Natural killer cell treated with Interleukin-12 subunit alpha and Interleukin-12 subunit beta and Interleukin-15 and Interleukin-18, amount 100 ng/mL, for 72 hours (primary cell): Measurements from ENCODE around the gene IGF2BP2. TPM values are rescaled to one million over a fixed set of nuclear protein-coding genes. Genes with fewer than 3 reads are reported as not detected.
"Not testable (repeated sequence)": the region's sequence is repeated elsewhere in the genome, so short reads cannot be mapped to it uniquely, and the experiment has no call there.

Experiments
- ATAC-seq, 2 donors: fragments of 150-1000 bp; cut with Tn5 transposase in 1 of 2; sonication (Bioruptor Pico), chemical (Tn5 transposase) in 1 of 2; 2 replicates each; pipeline ENCODE4 v1.10.0; 2021
- DNase-seq: peaks from one replicate; pipeline ENCODE4 v3.0.0; 2022; ENCODE audit warnings: low spot score
- H3K27ac Mint-ChIP-seq, 2 donors: 1 replicate in 1 of 2; 2 replicates in 1 of 2; pipeline ENCODE4 v1.8.0; 2022; ENCODE audit warnings: mixed read lengths in 2 of 2, mild to moderate bottlenecking in 1 of 2, moderate library complexity in 1 of 2
- H3K27me3 Mint-ChIP-seq, 2 donors: 1 replicate in 1 of 2; 2 replicates in 1 of 2; pipeline ENCODE4 v1.8.0; 2022; ENCODE audit warnings: mixed read lengths in 2 of 2
- H3K36me3 Mint-ChIP-seq: one replicate; pipeline ENCODE4 v1.8.0; 2022; ENCODE audit warnings: mixed read lengths
- H3K4me1 Mint-ChIP-seq, 2 donors: 1 replicate in 1 of 2; 2 replicates in 1 of 2; pipeline ENCODE4 v1.8.0; 2022; ENCODE audit warnings: low read depth in 2 of 2, mixed read lengths in 2 of 2, mild to moderate bottlenecking in 1 of 2
- H3K4me3 Mint-ChIP-seq: one replicate; pipeline ENCODE4 v1.8.0; 2022; ENCODE audit warnings: mixed read lengths
- H3K9me3 Mint-ChIP-seq: 2 replicates; pipeline ENCODE4 v1.8.0; 2022; ENCODE audit warnings: mixed read lengths
- total RNA-seq, 2 donors: library from RNA; stranded (reverse); gene quantifications; one replicate each; pipeline ENCODE4 v1.2.3, GENCODE V29; 2022

Gene IGF2BP2
- total RNA-seq, 2 donors from 2014 or later = 3.5 to 5.0 TPM

- no peak overlapping the region for H3K4me3 Mint-ChIP-seq
- DNase-seq (no peak), ATAC-seq (no peak)
- no peaks in the 10 kb centered on the region for H3K4me1 Mint-ChIP-seq
- H3K27me3 Mint-ChIP-seq = no peaks in the 10 kb centered on the region
- H3K9me3 Mint-ChIP-seq = no peaks in the 10 kb centered on the region
- no peaks in the 10 kb centered on the region for H3K36me3 Mint-ChIP-seq
- H3K27ac Mint-ChIP-seq = no peak overlapping the region
Measured at GRCh38 chr3:185784317-185784716, 40.5 kb downstream of the IGF2BP2 start.

- no peaks in the 10 kb centered on the region for H3K36me3 Mint-ChIP-seq
- H3K9me3 Mint-ChIP-seq = no peaks in the 10 kb centered on the region
- no peaks in the 10 kb centered on the region for H3K27me3 Mint-ChIP-seq
- no peak overlapping the region for H3K4me3 Mint-ChIP-seq
- no peaks in the 10 kb centered on the region for H3K4me1 Mint-ChIP-seq
- DNase-seq (no peak), ATAC-seq (no peak)
- no peak overlapping the region for H3K27ac Mint-ChIP-seq
Measured at GRCh38 chr3:185781759-185782158, 43.1 kb downstream of the IGF2BP2 start.

GRCh38 chr3:185779461-185779860 is 45.4 kb downstream of the IGF2BP2 start:
- no peak for ATAC-seq
- Mint-ChIP-seq H3K27me3 (peaks cover 0 to 7% of the 10 kb centered on the region in 2 donors), H3K4me1 (peaks cover 0 to 4% of the 10 kb centered on the region in 2 donors), H3K27ac (no peak overlapping the region), H3K4me3 (no peak overlapping the region), H3K36me3 (no peaks in the 10 kb centered on the region), H3K9me3 (no peaks in the 10 kb centered on the region)
- no peak for DNase-seq

DNA sequence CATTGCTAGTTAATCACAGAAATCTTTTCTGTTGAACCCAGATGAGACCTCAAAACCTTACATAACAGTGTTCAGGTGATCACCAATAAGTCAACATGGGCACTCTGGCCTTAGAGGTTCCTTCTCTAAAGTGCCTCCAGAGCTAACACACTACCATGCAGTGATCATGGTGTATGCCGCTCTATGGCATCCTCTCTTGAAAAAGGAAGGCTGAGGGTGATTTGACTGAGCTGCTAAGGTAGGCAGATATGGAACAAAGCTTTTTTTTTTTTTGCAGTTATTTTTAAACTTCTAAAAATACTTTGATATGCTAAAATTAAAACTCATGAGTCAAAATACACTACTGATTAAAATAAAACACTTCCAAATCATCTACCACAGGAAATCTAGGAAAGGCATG is 46.0 kb downstream of the IGF2BP2 start:
- Mint-ChIP-seq H3K27ac (no peak overlapping the region), H3K9me3 (no peaks in the 10 kb centered on the region), H3K36me3 (no peaks in the 10 kb centered on the region), H3K4me3 (no peak overlapping the region), H3K27me3 (peaks cover 0 to 7% of the 10 kb centered on the region in 2 donors), H3K4me1 (peaks cover 3 to 7% of the 10 kb centered on the region in 2 donors)
- no peak for DNase-seq
- ATAC-seq = no peak

GRCh38 chr3:185778094-185778493 is 46.7 kb downstream of the IGF2BP2 start:
- DNase-seq = no peak
- Mint-ChIP-seq H3K27me3 (peaks cover 0 to 7% of the 10 kb centered on the region in 2 donors), H3K4me1 (peaks cover 7 to 9% of the 10 kb centered on the region in 2 donors), H3K27ac (no peak overlapping the region), H3K36me3 (no peaks in the 10 kb centered on the region), H3K9me3 (no peaks in the 10 kb centered on the region), H3K4me3 (no peak overlapping the region)
- no peak for ATAC-seq

DNA sequence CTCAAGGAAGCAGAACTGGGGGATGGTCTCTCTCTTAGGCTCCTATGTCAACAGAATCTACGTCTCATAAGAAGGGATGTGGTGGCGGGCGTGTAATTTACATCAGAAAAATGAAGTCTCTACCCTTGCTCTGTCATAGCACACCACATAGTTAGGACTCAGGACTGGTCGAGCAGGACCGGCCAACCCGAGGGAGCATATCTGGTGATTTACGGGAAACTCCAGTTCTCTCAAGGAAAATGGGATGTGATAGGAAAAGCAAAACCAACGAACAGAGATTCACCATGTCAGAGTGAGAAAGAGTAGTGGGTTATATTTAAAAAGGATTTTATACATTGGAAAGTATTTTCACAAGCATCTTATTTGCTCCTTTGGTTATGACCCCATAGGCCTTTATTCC is 54.7 kb downstream of the IGF2BP2 start:
- H3K27ac Mint-ChIP-seq = no peak overlapping the region
- H3K4me3 Mint-ChIP-seq = no peak overlapping the region
- ATAC-seq = no peak
- no peaks in the 10 kb centered on the region for H3K36me3 Mint-ChIP-seq
- no peaks in the 10 kb centered on the region for H3K9me3 Mint-ChIP-seq
- peaks cover 5 to 15% of the 10 kb centered on the region in 2 donors for H3K27me3 Mint-ChIP-seq
- no peak for DNase-seq
- H3K4me1 Mint-ChIP-seq = peaks cover 8 to 25% of the 10 kb centered on the region in 2 donors

- not testable (repeated sequence) for ATAC-seq, H3K4me3 Mint-ChIP-seq, H3K27ac Mint-ChIP-seq, H3K36me3 Mint-ChIP-seq, H3K9me3 Mint-ChIP-seq
- H3K27me3 Mint-ChIP-seq = peaks cover 8 to 19% of the 10 kb centered on the region in 2 donors
- peak; percentile 68 for DNase-seq
- H3K4me1 Mint-ChIP-seq = peaks cover 5 to 20% of the 10 kb centered on the region in 2 donors
Measured at GRCh38 chr3:185768578-185768982, 56.3 kb downstream of the IGF2BP2 start.

DNA sequence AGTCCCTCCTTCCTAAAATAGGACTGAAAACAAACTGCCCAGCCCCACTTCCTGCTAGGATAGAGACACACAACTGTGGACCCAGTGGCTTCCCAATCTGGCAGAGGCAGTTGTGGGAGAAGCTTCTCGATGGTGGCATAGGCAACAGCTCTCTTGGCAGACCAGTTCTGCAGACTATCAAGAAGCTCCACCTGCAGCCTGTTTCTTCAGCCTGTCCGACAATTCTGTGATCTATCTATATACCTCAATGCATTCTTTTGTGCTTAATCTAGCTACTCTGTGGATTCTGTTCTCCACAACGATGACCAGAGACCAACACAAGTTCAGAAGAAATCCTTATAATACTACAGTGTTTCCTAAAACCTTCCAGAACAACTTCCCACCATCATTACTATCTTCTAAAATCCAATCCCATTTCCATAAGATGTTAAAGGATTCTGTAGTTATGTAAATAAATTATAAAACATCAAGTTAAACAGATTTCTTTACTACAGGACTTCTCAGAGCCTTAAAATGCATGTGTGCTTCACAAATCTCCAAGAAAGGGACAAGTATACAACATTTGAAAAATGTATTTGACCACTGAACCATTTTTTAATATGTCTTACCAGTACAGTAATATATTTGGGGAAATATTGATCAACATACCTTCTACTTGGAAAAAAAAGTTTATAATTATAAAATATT is 57.7 kb downstream of the IGF2BP2 start:
- no peak for DNase-seq
- H3K4me1 Mint-ChIP-seq = peaks cover 5 to 19% of the 10 kb centered on the region in 2 donors
- peaks cover 8 to 24% of the 10 kb centered on the region in 2 donors for H3K27me3 Mint-ChIP-seq
- H3K36me3 Mint-ChIP-seq = no peaks in the 10 kb centered on the region
- H3K4me3 Mint-ChIP-seq = no peak overlapping the region
- no peak for ATAC-seq
- H3K27ac Mint-ChIP-seq = no peak overlapping the region
- H3K9me3 Mint-ChIP-seq = no peaks in the 10 kb centered on the region

DNA sequence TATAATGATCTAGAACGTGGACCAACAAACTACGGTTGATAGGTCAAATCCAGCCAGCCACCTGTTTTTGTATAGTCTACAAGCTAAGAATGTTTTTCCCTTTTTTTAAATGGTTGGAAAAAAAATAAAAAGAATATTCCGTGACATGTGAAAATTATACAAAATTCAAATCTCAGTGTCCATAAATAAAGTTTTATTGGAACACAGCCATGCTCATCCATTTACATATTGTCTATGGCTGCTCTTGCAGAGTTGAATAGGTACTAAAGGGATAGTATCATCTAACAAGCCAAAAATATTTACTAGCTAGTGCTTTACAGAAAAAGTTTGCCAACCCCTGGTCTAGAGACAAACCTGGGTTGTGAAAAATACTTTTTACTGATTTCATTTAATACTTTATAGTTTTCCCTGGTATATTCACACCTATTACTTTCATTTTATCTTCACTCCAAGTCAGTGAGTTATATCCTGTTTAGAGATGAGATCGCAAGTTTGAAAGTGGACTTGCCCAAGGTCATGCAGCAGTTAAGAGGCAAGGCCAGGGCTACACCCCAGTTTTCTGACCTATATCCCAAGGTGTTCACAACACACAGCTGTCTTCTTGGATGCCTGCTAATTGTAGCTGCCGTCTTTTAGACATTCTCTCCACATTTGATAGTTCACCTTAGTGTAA is 58.4 kb downstream of the IGF2BP2 start:
- ATAC-seq (no peak), DNase-seq (no peak)
- no peak overlapping the region for H3K4me3 Mint-ChIP-seq
- H3K36me3 Mint-ChIP-seq = no peaks in the 10 kb centered on the region
- no peaks in the 10 kb centered on the region for H3K9me3 Mint-ChIP-seq
- peaks cover 5 to 19% of the 10 kb centered on the region in 2 donors for H3K4me1 Mint-ChIP-seq
- H3K27ac Mint-ChIP-seq = no peak overlapping the region
- peaks cover 8 to 24% of the 10 kb centered on the region in 2 donors for H3K27me3 Mint-ChIP-seq

- Mint-ChIP-seq H3K36me3 (no peaks in the 10 kb centered on the region), H3K4me3 (no peak overlapping the region), H3K9me3 (no peaks in the 10 kb centered on the region), H3K4me1 (peaks cover 5 to 19% of the 10 kb centered on the region in 2 donors), H3K27ac (no peak overlapping the region), H3K27me3 (peaks cover 10 to 24% of the 10 kb centered on the region in 2 donors)
- no peak for DNase-seq
- ATAC-seq = no peak
Measured at GRCh38 chr3:185764980-185765370, 59.9 kb downstream of the IGF2BP2 start.

GRCh38 chr3:185764163-185764979 is 60.5 kb downstream of the IGF2BP2 start:
- peaks cover 5 to 19% of the 10 kb centered on the region in 2 donors for H3K4me1 Mint-ChIP-seq
- no peak overlapping the region for H3K4me3 Mint-ChIP-seq
- H3K27ac Mint-ChIP-seq = no peak overlapping the region
- H3K27me3 Mint-ChIP-seq = peaks cover 10 to 24% of the 10 kb centered on the region in 2 donors
- H3K9me3 Mint-ChIP-seq = no peaks in the 10 kb centered on the region
- DNase-seq (no peak), ATAC-seq (no peak)
- H3K36me3 Mint-ChIP-seq = no peaks in the 10 kb centered on the region

GRCh38 chr3:185763347-185764005 is 61.4 kb downstream of the IGF2BP2 start:
- Mint-ChIP-seq H3K27me3 (peaks cover 10 to 25% of the 10 kb centered on the region in 2 donors), H3K36me3 (no peaks in the 10 kb centered on the region), H3K4me3 (no peak overlapping the region), H3K4me1 (peaks cover 5 to 15% of the 10 kb centered on the region in 2 donors), H3K27ac (no peak overlapping the region), H3K9me3 (no peaks in the 10 kb centered on the region)
- DNase-seq = no peak
- ATAC-seq = no peak

GRCh38 chr3:185760550-185760949 is 64.3 kb downstream of the IGF2BP2 start:
- peaks cover 2% of the 10 kb centered on the region for H3K9me3 Mint-ChIP-seq
- peaks cover 3 to 5% of the 10 kb centered on the region in 2 donors for H3K4me1 Mint-ChIP-seq
- H3K27me3 Mint-ChIP-seq = peaks cover 8 to 32% of the 10 kb centered on the region in 2 donors
- H3K27ac Mint-ChIP-seq = no peak overlapping the region
- DNase-seq (no peak), ATAC-seq (no peak)
- H3K4me3 Mint-ChIP-seq = no peak overlapping the region
- H3K36me3 Mint-ChIP-seq = no peaks in the 10 kb centered on the region
